22Rv1 (cell line): ENCODE measurements around the gene MTG1.

Experiments
- ZFX ChIP-seq: fragments of 450-650 bp; IDR thresholded peaks from 2 replicates; pipeline ENCODE4 v1.6.1; 2017; ENCODE audit warnings: antibody characterized with exemption, borderline replicate concordance
- TF ChIP-seq, protein P1 (sequence below): fragments of 450-650 bp; IDR thresholded peaks from 2 replicates; pipeline ENCODE4 v1.5.1; 2017; ENCODE audit warnings: mild to moderate bottlenecking

DNA sequence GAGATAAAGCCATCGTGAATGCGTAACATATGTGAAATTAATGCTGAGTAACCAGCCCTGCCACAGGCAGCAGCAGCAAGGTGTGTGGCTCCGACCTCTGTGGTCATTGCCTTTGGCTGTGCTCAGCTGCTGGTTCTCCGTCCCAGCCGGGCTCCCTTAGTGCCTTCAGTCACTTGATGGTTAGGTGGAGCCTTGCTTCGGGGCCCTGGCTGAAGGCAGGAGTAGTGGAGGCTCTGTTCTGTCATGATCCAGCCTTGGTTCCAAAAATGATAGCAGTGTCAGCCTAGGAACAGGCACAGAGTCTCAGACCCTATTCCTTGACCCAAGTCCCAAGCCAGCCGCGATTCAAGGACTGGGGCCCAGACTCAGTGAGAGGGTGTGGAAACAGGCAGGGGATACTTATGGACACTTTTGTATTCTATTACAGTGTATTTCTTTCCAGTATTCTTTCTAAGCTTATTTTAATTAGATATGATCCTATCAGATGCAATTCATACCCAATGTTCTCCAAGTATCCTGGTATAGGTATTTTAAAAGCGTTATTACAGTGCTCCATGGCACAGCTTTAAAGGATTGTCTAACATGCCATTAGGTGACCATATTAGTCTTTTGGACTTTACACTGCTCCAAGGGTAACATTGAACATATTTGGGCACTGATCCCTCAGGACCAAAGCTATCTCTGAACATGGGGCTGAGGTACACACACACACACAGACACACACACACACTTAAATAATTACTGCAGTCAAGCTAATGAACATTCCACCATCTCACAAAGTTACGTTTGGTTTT is 68.8 kb downstream of the MTG1 start:
- TF ChIP-seq, protein P1, sequence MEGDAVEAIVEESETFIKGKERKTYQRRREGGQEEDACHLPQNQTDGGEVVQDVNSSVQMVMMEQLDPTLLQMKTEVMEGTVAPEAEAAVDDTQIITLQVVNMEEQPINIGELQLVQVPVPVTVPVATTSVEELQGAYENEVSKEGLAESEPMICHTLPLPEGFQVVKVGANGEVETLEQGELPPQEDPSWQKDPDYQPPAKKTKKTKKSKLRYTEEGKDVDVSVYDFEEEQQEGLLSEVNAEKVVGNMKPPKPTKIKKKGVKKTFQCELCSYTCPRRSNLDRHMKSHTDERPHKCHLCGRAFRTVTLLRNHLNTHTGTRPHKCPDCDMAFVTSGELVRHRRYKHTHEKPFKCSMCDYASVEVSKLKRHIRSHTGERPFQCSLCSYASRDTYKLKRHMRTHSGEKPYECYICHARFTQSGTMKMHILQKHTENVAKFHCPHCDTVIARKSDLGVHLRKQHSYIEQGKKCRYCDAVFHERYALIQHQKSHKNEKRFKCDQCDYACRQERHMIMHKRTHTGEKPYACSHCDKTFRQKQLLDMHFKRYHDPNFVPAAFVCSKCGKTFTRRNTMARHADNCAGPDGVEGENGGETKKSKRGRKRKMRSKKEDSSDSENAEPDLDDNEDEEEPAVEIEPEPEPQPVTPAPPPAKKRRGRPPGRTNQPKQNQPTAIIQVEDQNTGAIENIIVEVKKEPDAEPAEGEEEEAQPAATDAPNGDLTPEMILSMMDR: no peak
- TF ChIP-seq ZFX: no peak
